WTC11 (cell line): ENCODE results near the gene NAA16. TPM values are rescaled to one million over a fixed set of nuclear protein-coding genes. Genes with fewer than 3 reads are reported as not detected.

Source experiments
- ATAC-seq: fragments of 200-7000 bp; cut with Tn5 transposase; 2 replicates; pipeline ENCODE4 v1.10.0; 2021; ENCODE audit warnings: mild to moderate bottlenecking, moderate library complexity
- CTCF ChIA-PET: fragments of 300-600 bp; sonication (Branson Sonifier 250); formaldehyde crosslinking; loops from one replicate; lab custom pipeline; 2021; ENCODE audit warnings: antibody characterized with exemption; lab: Charles Lee
- POLR2A ChIA-PET: fragments of 350-600 bp; sonication (Branson Sonifier 250); formaldehyde crosslinking; loops from one replicate; lab custom pipeline; 2021; ENCODE audit warnings: antibody characterized with exemption; lab: Charles Lee
- DNase-seq: peaks from one replicate; pipeline ENCODE4 v3.0.0; 2021; ENCODE audit warnings: low spot score
- H3K27ac Mint-ChIP-seq: 2 replicates; pipeline ENCODE4 v1.8.0; 2021; ENCODE audit warnings: mixed read lengths
- H3K27me3 Mint-ChIP-seq: 2 replicates; pipeline ENCODE4 v1.8.0; 2021; ENCODE audit warnings: low read depth, mild to moderate bottlenecking, moderate library complexity, mixed read lengths
- H3K36me3 Mint-ChIP-seq: 2 replicates; pipeline ENCODE4 v1.8.0; 2021; ENCODE audit warnings: mixed read lengths
- H3K4me1 Mint-ChIP-seq: 2 replicates; pipeline ENCODE4 v1.8.0; 2022; ENCODE audit warnings: mixed read lengths
- H3K4me3 Mint-ChIP-seq: 2 replicates; pipeline ENCODE4 v1.8.0; 2021; ENCODE audit warnings: mild to moderate bottlenecking, moderate library complexity, mixed read lengths
- H3K9me3 Mint-ChIP-seq: 2 replicates; pipeline ENCODE4 v1.8.0; 2021; ENCODE audit warnings: mixed read lengths
- ARID4B ChIP-seq: sonication (generic); formaldehyde crosslinking; IDR thresholded peaks from 2 replicates; pipeline ENCODE4 v1.8.0; 2023; ENCODE audit warnings: missing genetic modification reagents, mild to moderate bottlenecking, borderline replicate concordance
- ATF3 ChIP-seq: sonication (generic); formaldehyde crosslinking; conservative IDR thresholded peaks from 2 replicates; pipeline ENCODE4 v1.8.1; 2022; ENCODE audit warnings: mild to moderate bottlenecking, missing genetic modification reagents
- CBFB ChIP-seq: sonication (generic); formaldehyde crosslinking; IDR thresholded peaks from 2 replicates; pipeline ENCODE4 v1.8.1; 2022; ENCODE audit warnings: mild to moderate bottlenecking, low read depth, missing genetic modification reagents
- CREM ChIP-seq: sonication (generic); formaldehyde crosslinking; IDR thresholded peaks from 2 replicates; pipeline ENCODE4 v1.8.1; 2022; ENCODE audit warnings: mild to moderate bottlenecking, missing genetic modification reagents, moderate library complexity
- E2F1 ChIP-seq: sonication (generic); formaldehyde crosslinking; IDR thresholded peaks from 2 replicates; pipeline ENCODE4 v1.8.0; 2022; ENCODE audit warnings: mild to moderate bottlenecking, missing genetic modification reagents
- ELF4 ChIP-seq: sonication (generic); formaldehyde crosslinking; IDR thresholded peaks from 2 replicates; pipeline ENCODE4 v1.8.1; 2022; ENCODE audit warnings: low read depth, mild to moderate bottlenecking, moderate library complexity, missing genetic modification reagents
- ETV6 ChIP-seq: sonication (generic); formaldehyde crosslinking; IDR thresholded peaks from 2 replicates; pipeline ENCODE4 v1.8.1; 2022; ENCODE audit warnings: mild to moderate bottlenecking, missing genetic modification reagents
- GABPB1 ChIP-seq: sonication (generic); formaldehyde crosslinking; IDR thresholded peaks from 2 replicates; pipeline ENCODE4 v1.8.1; 2023; ENCODE audit warnings: mild to moderate bottlenecking, missing genetic modification reagents
- JAZF1 ChIP-seq: fragments of 250-450 bp; sonication (Bioruptor Pico); IDR thresholded peaks from 2 replicates; pipeline ENCODE4 v1.9.0; 2021; ENCODE audit warnings: moderate library complexity, mild to moderate bottlenecking, inconsistent platforms
- NFATC4 ChIP-seq: fragments of 250-450 bp; sonication (Bioruptor Pico); IDR thresholded peaks from 2 replicates; pipeline ENCODE4 v1.9.0; 2021; ENCODE audit warnings: mild to moderate bottlenecking
- OVOL2 ChIP-seq: fragments of 250-450 bp; sonication (Bioruptor Pico); IDR thresholded peaks from 2 replicates; pipeline ENCODE4 v1.9.0; 2021; ENCODE audit warnings: mild to moderate bottlenecking, borderline replicate concordance
- PREB ChIP-seq: sonication (generic); formaldehyde crosslinking; IDR thresholded peaks from 2 replicates; pipeline ENCODE4 v1.8.1; 2022; ENCODE audit warnings: mild to moderate bottlenecking, missing genetic modification reagents, moderate library complexity, borderline replicate concordance
- RELA ChIP-seq: sonication (generic); formaldehyde crosslinking; IDR thresholded peaks from 2 replicates; pipeline ENCODE4 v1.8.1; 2022; ENCODE audit warnings: missing genetic modification reagents, mild to moderate bottlenecking, borderline replicate concordance
- SMAD4 ChIP-seq: sonication (generic); formaldehyde crosslinking; IDR thresholded peaks from 2 replicates; pipeline ENCODE4 v1.8.0; 2022; ENCODE audit warnings: mild to moderate bottlenecking, missing genetic modification reagents
- TCF7 ChIP-seq: sonication (generic); formaldehyde crosslinking; IDR thresholded peaks from 2 replicates; pipeline ENCODE4 v1.8.0; 2022; ENCODE audit warnings: mild to moderate bottlenecking, low read depth, missing genetic modification reagents, moderate library complexity
- TEAD1 ChIP-seq: sonication (generic); formaldehyde crosslinking; IDR thresholded peaks from 2 replicates; pipeline ENCODE4 v1.8.0; 2022; ENCODE audit warnings: mild to moderate bottlenecking, missing genetic modification reagents
- ZBTB21 ChIP-seq: sonication (generic); formaldehyde crosslinking; IDR thresholded peaks from 2 replicates; pipeline ENCODE4 v1.8.1; 2023; ENCODE audit warnings: mild to moderate bottlenecking, missing genetic modification reagents, borderline replicate concordance
- ZBTB43 ChIP-seq: sonication (generic); formaldehyde crosslinking; IDR thresholded peaks from 2 replicates; pipeline ENCODE4 v1.8.1; 2023; ENCODE audit warnings: mild to moderate bottlenecking, missing genetic modification reagents
- ZNF121 ChIP-seq: sonication (generic); formaldehyde crosslinking; IDR thresholded peaks from 2 replicates; pipeline ENCODE4 v1.8.0; 2023; ENCODE audit warnings: missing genetic modification reagents
- ZNF232 ChIP-seq: sonication (generic); formaldehyde crosslinking; IDR thresholded peaks from 2 replicates; pipeline ENCODE4 v1.8.0; 2022; ENCODE audit warnings: mild to moderate bottlenecking, missing genetic modification reagents
- ZNF263 ChIP-seq: sonication (generic); formaldehyde crosslinking; IDR thresholded peaks from 2 replicates; pipeline ENCODE4 v1.8.1; 2022; ENCODE audit warnings: low read depth, mild to moderate bottlenecking, moderate library complexity, missing genetic modification reagents
- ZNF281 ChIP-seq: sonication (generic); formaldehyde crosslinking; IDR thresholded peaks from 2 replicates; pipeline ENCODE4 v1.8.0; 2023; ENCODE audit warnings: mild to moderate bottlenecking, missing genetic modification reagents
- ZNF317 ChIP-seq: sonication (generic); formaldehyde crosslinking; IDR thresholded peaks from 2 replicates; pipeline ENCODE4 v1.8.1; 2023; ENCODE audit warnings: low read depth, mild to moderate bottlenecking, moderate library complexity, missing genetic modification reagents, borderline replicate concordance
- ZNF423 ChIP-seq: fragments of 250-450 bp; sonication (Bioruptor Pico); IDR thresholded peaks from 2 replicates; pipeline ENCODE4 v2.1.2; 2022; ENCODE audit warnings: mild to moderate bottlenecking, moderate library complexity
- total RNA-seq: library from RNA; stranded (reverse); gene quantifications from 3 replicates; pipeline ENCODE4 v1.2.3, GENCODE V29; 2021

Gene NAA16
- total RNA-seq, 1 experiment from 2014 or later: 32.5 TPM

GRCh38 chr13:41299316-41300094 is 11.6 kb upstream of the NAA16 start (continued):
- TF ChIP-seq ZNF281 (CRISPR knock-in tag) (no peak), RELA (no peak), CBFB (CRISPR knock-in tag) (no peak), ZNF317 (CRISPR knock-in tag) (no peak), SMAD4 (CRISPR knock-in tag) (no peak), ZNF423 (CRISPR knock-in tag) (no peak), ELF4 (no peak), OVOL2 (CRISPR knock-in tag) (no peak), ZNF263 (no peak), CREM (CRISPR knock-in tag) (no peak), ZBTB43 (CRISPR knock-in tag) (no peak)

GRCh38 chr13:41302743-41303142 is 8.3 kb upstream of the NAA16 start:
- TF ChIP-seq GABPB1 (CRISPR knock-in tag) (no peak), ELF4 (no peak), PREB (CRISPR knock-in tag) (no peak), ATF3 (no peak), TEAD1 (CRISPR knock-in tag) (no peak)
- Mint-ChIP-seq H3K4me3 (no peak overlapping the region), H3K4me1 (peaks cover 14% of the 10 kb centered on the region), H3K27ac (no peak overlapping the region), H3K36me3 (no peaks in the 10 kb centered on the region), H3K9me3 (peaks cover 3% of the 10 kb centered on the region; the same call in 1 of the 2 replicates), H3K27me3 (no peaks in the 10 kb centered on the region)
- ATAC-seq (no peak), DNase-seq (no peak)
- CTCF ChIA-PET: no interaction called here
- POLR2A ChIA-PET: no interaction called here

- Mint-ChIP-seq H3K27me3 (no peaks in the 10 kb centered on the region), H3K9me3 (peaks cover 3% of the 10 kb centered on the region; the same call in 1 of the 2 replicates), H3K27ac (no peak overlapping the region), H3K4me1 (peaks cover 14% of the 10 kb centered on the region), H3K36me3 (no peaks in the 10 kb centered on the region), H3K4me3 (no peak overlapping the region)
- CTCF ChIA-PET: no interaction called here
- ATAC-seq (no peak), DNase-seq (no peak)
- POLR2A ChIA-PET: no interaction called here
- TF ChIP-seq E2F1 (CRISPR knock-in tag) (no peak), TCF7 (CRISPR knock-in tag) (no peak), ETV6 (CRISPR knock-in tag) (no peak), ZBTB21 (CRISPR knock-in tag) (no peak), ZNF121 (CRISPR knock-in tag) (no peak), NFATC4 (CRISPR knock-in tag) (no peak), ZNF232 (CRISPR knock-in tag) (no peak), JAZF1 (CRISPR knock-in tag) (no peak), ARID4B (CRISPR knock-in tag) (no peak)
These were observed 6.5 kb upstream of the NAA16 start for GRCh38 chr13:41304551-41304950.
